Activated naive CD8-positive, alpha-beta T cell treated with anti-CD3 and anti-CD28 coated beads, Interleukin-2, amount 10 ng/mL, durations not matched to agents 7 days and 5 days (primary cell): Measurements from ENCODE around the gene PRSS27. TPM values are rescaled to one million over a fixed set of nuclear protein-coding genes. Genes with fewer than 3 reads are reported as not detected.
"Not testable (repeated sequence)": the region's sequence is repeated elsewhere in the genome, so short reads cannot be mapped to it uniquely, and the experiment has no call there.

ENCODE experiments used
- ATAC-seq: fragments of 150-1000 bp; cut with Tn5 transposase; one replicate; pipeline ENCODE4 v1.10.0; 2021; ENCODE audit warnings: low read depth, moderate library complexity
- POLR2A ChIA-PET: fragments of 350-600 bp; sonication (Branson Sonifier 250); formaldehyde crosslinking; loops from one replicate; lab custom pipeline; 2021; ENCODE audit warnings: antibody characterized with exemption; lab: Charles Lee
- DNase-seq: peaks from one replicate; pipeline ENCODE4 v3.0.0; 2021
- H3K27ac Mint-ChIP-seq: one replicate; pipeline ENCODE4 v1.8.0; 2022; ENCODE audit warnings: mild to moderate bottlenecking, mixed read lengths
- H3K27me3 Mint-ChIP-seq: one replicate; pipeline ENCODE4 v1.8.0; 2022; ENCODE audit warnings: mild to moderate bottlenecking, moderate library complexity, mixed read lengths
- H3K36me3 Mint-ChIP-seq: one replicate; pipeline ENCODE4 v1.8.0; 2021; ENCODE audit warnings: mild to moderate bottlenecking, mixed read lengths
- H3K4me1 Mint-ChIP-seq: one replicate; pipeline ENCODE4 v1.8.0; 2021; ENCODE audit warnings: mixed read lengths
- H3K4me3 Mint-ChIP-seq: one replicate; pipeline ENCODE4 v1.8.0; 2022; ENCODE audit warnings: mild to moderate bottlenecking, moderate library complexity, mixed read lengths
- H3K9me3 Mint-ChIP-seq: one replicate; pipeline ENCODE4 v1.8.0; 2021; ENCODE audit warnings: mixed read lengths
- total RNA-seq, 2 experiments: library from RNA; stranded (reverse); gene quantifications; one replicate each; pipeline ENCODE4 v1.2.3, GENCODE V29; 2021

The PRSS27 gene
- total RNA-seq, 2 experiments from 2014 or later, result 1.9 to 2.2 TPM

DNA sequence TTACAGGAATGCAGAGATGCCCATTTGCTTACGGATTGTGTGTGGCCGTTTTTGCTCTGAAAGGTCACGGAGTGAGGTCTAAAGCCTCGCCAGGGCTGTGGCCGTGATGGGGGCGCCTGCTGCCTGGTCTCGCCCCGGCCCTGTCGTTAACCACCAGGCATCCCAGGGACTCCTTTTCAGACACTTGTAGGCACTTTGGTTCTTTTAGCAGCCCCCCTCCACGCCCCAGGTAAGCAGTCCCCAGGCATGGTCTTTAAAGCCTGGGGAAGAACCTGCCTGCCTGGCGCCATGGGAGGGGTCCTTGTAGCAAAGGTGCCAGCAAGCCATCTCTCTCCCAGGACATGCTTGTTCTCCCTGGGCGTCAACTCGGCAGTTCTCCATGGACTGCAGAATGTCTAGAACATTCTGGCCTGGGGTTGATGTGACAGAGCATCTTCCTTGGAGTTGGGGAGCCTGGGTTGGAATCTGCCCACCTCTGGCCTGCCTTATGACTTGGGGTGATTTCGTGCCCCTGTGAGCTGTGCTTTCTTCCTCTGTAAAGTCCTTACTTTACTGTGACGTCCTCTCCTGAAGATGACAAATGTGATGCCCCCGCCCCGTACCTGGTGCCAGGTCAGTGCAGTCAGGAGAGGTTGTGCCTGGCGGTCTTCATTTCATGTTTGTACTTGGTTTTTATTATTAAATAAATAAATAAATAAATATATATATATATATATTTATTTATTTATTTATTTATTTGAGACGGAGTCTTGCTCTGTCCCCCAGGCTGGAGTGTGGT, 32.3 kb downstream of the PRSS27 start:
- no peak for ATAC-seq
- Mint-ChIP-seq H3K27me3 (no peaks in the 10 kb centered on the region), H3K36me3 (peaks cover 3% of the 10 kb centered on the region), H3K9me3 (no peaks in the 10 kb centered on the region), H3K27ac (peak overlapping the region; percentile 91), H3K4me3 (peak overlapping the region; percentile 82), H3K4me1 (peaks cover 18% of the 10 kb centered on the region)
- peak; percentile 28 for DNase-seq
- POLR2A ChIA-PET, result interaction anchor here (0.7 to 0.9 kb wide), 2 partner anchors 15 to 180 kb away, joined by 3 read pairs; no protein-coding TSS in a partner anchor

DNA sequence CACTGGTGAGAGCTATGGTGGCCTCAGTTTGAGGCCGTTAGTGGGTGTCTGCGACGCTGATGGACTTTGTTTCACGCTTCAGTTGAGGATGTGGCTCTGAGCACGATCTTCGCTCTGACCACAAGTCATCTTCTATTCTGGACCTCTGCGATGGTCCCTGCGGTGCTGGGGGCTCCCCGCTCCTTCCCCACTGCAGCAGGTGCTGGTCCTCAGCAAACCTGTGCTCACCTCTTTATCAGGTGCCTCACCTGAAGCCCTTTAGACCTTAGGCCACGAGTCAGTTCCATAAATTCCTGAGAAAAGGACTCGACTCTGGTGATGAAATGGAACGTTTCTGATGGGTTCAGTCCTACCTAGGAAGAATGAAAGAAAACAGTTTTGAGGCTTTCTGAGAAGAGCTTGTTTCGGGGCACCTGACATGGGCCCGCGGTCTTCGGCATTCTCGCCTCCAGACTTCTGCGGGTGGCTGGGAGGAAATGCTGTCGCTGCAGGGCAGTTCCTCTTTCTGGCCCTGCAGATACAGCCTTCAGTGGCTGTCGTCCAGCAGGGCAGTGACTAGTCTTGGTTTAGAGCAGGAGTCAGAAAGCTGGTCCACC, 33.0 kb downstream of the PRSS27 start:
- Mint-ChIP-seq H3K36me3 (peaks cover 3% of the 10 kb centered on the region), H3K4me1 (peaks cover 20% of the 10 kb centered on the region), H3K9me3 (no peaks in the 10 kb centered on the region), H3K27ac (peak overlapping the region; percentile 91), H3K4me3 (peak overlapping the region; percentile 82), H3K27me3 (no peaks in the 10 kb centered on the region)
- ATAC-seq (no peak), DNase-seq (peak; percentile 48)
- POLR2A ChIA-PET, result interaction anchor here (0.7 to 0.9 kb wide), 2 partner anchors 14 to 181 kb away, joined by 3 read pairs; no protein-coding TSS in a partner anchor

DNA sequence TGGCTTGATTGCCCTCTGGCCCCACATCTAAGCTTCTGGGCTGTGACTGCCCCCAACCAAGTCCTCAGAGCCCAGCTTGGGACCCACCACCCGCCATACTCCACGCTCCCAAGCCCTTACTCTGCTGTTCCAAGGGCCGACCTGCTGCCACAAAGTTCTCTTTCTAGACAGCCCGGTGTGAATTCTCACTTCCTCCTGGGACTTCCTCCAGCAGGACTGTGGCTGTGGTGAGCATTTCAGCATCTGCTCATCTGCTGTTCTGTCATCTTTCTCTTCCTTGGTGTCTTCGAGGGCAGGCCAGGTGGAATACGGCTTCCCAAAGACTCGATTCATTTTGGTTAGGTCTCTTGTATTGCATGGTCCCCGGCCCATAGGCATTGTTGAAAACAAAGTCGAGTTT, 33.9 kb downstream of the PRSS27 start:
- ATAC-seq, DNase-seq, H3K27me3 Mint-ChIP-seq, POLR2A ChIA-PET, H3K36me3 Mint-ChIP-seq, H3K4me3 Mint-ChIP-seq, H3K27ac Mint-ChIP-seq, H3K9me3 Mint-ChIP-seq: not testable (repeated sequence)
- peaks cover 23% of the 10 kb centered on the region for H3K4me1 Mint-ChIP-seq

DNA sequence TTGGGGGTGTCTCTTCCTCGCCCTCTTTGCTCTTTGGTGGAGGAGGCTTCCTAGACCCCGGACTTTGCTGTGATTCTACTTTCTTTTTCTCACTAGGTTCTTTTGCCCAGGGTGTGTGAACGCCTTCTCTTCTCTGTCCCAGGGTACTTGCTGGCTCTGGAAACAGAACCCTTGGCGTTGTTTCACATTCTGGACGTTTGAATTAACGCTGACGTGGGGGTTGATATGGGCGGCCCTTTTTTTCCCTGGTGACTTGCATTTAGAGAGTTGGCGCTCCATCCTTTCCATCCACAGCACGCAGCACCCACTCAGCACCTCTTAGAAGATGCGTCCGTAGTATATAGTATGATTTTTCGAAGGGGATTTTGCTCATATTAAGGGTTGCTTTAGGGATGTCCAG, 37.0 kb downstream of the PRSS27 start:
- ATAC-seq, result not testable (repeated sequence)

DNA sequence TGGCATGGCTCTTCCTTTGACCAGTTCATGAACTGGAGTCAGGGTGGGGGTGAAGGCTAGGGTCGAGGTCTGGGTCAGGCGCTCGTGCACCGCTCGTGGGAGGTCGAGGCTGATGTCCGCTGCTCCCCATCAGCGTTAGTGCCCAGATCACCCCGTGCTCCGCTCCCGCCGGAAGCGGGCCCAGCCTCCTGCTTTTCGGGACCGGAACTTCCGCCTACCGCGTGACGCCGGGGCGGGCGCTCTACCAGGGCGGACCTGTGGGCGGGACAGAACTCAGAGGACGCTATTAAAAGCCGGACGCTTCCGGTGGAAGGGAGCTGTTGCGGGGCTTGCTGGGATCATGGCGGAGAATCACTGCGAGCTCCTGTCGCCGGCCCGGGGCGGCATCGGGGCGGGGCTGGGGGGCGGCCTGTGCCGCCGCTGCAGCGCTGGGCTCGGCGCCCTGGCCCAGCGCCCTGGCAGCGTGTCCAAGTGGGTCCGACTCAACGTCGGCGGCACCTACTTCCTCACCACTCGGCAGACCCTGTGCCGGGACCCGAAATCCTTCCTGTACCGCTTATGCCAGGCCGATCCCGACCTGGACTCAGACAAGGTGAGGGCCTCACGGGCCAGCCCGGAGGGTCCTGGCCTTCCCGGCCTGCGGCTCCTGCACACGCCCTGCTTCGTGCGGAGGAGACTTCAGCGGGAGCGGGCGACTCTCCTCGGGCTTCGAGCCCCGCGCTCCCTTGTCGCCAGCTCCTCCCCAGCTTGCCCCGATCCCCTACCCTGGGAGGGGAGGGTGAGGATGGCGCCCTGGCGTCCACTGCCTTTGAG, 37.6 kb downstream of the PRSS27 start, which contains the start of gene KCTD5:
Gene KCTD5 (plus strand): TSS at position 315 of the 813 bp plus-strand sequence. CDS start 26 bp downstream, at position 341.
- H3K27me3 Mint-ChIP-seq, result no peaks in the 10 kb centered on the region
- peak within 1 kb of the TSS; percentile 97 for H3K4me3 Mint-ChIP-seq
- POLR2A ChIA-PET, result interaction anchor here (0.6 to 2.1 kb wide), 11 partner anchors 9 to 527 kb away, joined by 3 to 24 read pairs (median 3); partner anchors contain the start of genes FLYWCH2, PAQR4 and TRAF7
- DNase-seq (peak; percentile 96), ATAC-seq (peak; percentile 87)
- H3K9me3 Mint-ChIP-seq, result no peaks in the 10 kb centered on the region
- peaks cover 19% of the 10 kb centered on the region for H3K4me1 Mint-ChIP-seq
- H3K36me3 Mint-ChIP-seq, result peaks cover 3% of the 10 kb centered on the region
- peak within 1 kb of the TSS; percentile 93 for H3K27ac Mint-ChIP-seq

More for the DNA sequence above, 37.0 kb downstream of the PRSS27 start:
- Mint-ChIP-seq H3K4me3 (peak overlapping the region; percentile 97), H3K4me1 (peaks cover 21% of the 10 kb centered on the region), H3K27ac (peak overlapping the region; percentile 82)
- POLR2A ChIA-PET, result interaction anchor here (1.1 to 2.1 kb wide), 4 partner anchors 10 to 200 kb away, joined by 3 to 24 read pairs (median 4); partner anchors contain the start of gene FLYWCH2
- not testable (repeated sequence) for DNase-seq, H3K27me3 Mint-ChIP-seq, H3K36me3 Mint-ChIP-seq, H3K9me3 Mint-ChIP-seq

DNA sequence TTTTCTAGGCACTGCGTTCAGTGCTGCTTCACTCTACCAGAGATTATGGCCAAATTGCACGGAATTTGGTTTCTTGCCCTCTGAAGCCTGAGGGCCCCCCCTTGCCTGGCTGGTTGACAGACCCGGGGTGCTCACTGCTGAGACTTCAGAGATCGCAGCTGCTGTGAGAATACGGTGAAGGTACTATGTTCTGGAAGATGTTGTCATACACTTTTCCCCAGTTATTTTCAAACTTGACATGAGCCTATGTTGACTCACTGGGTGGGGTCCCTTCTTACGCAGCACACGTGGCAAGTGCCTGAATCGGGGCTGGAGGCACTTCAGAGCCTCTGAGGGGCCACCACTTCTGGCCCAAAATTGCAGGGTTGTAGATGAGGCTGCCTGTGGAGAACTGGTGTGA, 39.7 kb downstream of the PRSS27 start:
- POLR2A ChIA-PET, H3K4me1 Mint-ChIP-seq, H3K36me3 Mint-ChIP-seq, H3K27me3 Mint-ChIP-seq, DNase-seq, ATAC-seq, H3K4me3 Mint-ChIP-seq, H3K9me3 Mint-ChIP-seq, H3K27ac Mint-ChIP-seq: not testable (repeated sequence)

DNA sequence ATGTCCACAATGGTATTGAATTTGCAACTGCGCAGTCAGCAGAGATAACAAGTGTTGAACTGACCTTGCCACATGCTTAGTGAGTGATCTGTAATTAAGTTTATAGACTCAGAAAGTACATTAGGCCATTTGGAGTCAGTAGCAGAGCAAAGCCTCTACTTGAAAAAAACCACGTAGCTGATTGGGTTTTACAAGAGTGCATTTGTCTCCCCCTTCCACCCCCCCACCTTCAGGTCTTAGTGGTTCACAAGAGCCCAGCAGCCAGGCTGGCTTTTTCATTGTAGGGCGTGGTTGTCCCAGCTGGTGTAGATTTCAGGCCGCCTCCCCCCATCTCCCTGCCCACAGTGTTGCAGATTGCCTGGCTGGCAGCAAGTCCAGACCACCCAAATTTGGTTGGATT, 40.1 kb downstream of the PRSS27 start:
- H3K4me1 Mint-ChIP-seq, H3K9me3 Mint-ChIP-seq, POLR2A ChIA-PET, ATAC-seq, H3K27me3 Mint-ChIP-seq, DNase-seq, H3K27ac Mint-ChIP-seq, H3K36me3 Mint-ChIP-seq, H3K4me3 Mint-ChIP-seq: not testable (repeated sequence)

DNA sequence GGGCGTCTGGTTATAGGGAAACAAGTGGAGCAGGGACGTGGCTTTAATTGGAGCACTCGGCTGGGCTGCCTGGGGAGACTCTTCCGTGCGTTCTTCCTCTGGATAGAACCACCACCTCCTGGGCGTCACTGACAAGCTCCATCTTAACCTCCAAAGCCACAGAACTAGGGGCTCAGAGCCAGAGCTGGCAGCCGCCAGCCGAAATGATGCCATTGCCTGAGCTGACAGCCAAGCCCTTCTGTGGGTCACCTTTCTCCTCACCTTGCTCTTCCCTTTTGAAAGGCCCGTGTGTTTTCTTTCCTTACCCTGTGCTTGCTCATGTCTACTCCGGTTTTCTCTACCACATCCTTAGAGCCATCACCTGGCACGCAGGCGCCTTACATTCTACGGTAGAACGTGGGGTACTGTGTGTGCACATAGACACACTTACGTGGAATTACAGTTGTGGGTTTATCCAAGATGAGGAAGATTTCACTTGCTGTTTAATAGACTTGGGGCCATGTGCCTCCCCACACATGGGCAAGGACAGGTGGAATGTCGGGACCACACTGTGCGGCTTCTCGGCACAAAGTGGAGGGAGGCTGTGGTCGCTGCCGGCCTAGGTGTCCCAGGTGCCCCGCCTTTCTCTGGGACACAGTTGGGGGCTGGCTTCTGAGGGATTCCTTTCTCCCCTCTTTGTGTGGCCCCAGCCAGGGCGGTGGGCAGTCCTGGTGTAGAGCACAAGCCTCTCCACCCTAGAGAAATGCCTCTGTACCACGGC, 41.6 kb downstream of the PRSS27 start:
- H3K27ac Mint-ChIP-seq, H3K27me3 Mint-ChIP-seq, H3K36me3 Mint-ChIP-seq, DNase-seq, H3K9me3 Mint-ChIP-seq, ATAC-seq, H3K4me3 Mint-ChIP-seq, POLR2A ChIA-PET: not testable (repeated sequence)
- peaks cover 10% of the 10 kb centered on the region for H3K4me1 Mint-ChIP-seq

DNA sequence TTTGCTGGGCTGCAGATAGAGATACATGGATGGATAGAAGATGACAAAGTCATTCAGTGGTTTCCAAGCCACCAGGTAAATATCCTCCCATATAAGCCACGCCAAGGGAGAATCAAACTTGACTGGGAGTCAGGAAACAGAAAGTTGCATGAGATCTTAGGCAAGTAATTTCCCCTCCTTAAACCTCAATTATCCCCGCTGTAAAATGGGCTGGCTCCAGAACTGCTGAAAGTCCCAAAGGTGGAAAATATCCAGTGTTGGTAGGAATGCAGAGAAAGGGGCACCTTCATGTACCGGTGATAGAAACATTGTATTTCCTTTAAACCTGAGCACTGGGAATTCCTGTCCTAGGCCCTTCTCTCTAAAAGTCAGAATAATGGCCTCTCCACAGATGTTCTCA, 43.1 kb downstream of the PRSS27 start:
- ATAC-seq, H3K36me3 Mint-ChIP-seq, H3K27me3 Mint-ChIP-seq, H3K4me3 Mint-ChIP-seq, DNase-seq, POLR2A ChIA-PET, H3K4me1 Mint-ChIP-seq, H3K27ac Mint-ChIP-seq, H3K9me3 Mint-ChIP-seq: not testable (repeated sequence)

DNA sequence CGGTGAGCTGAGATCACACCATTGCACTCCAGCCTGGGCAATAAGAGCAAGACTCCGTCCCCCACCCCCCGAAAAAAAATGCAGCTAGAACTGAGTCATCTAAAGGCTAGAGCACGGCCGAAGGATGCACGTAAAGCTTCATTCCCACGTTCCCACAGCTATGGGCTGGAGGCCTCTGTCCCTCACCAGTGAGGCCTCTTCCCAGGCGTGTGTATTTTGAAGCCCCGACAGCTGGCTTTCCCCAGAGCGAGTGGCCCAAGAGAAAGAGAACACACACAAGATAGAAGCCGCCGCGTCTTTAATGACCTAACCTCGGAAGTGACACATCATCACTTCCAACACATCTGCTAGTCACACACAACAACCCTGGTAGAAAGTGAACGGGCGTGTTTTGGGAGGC, 44.3 kb downstream of the PRSS27 start:
- H3K9me3 Mint-ChIP-seq, result no peaks in the 10 kb centered on the region

DNA sequence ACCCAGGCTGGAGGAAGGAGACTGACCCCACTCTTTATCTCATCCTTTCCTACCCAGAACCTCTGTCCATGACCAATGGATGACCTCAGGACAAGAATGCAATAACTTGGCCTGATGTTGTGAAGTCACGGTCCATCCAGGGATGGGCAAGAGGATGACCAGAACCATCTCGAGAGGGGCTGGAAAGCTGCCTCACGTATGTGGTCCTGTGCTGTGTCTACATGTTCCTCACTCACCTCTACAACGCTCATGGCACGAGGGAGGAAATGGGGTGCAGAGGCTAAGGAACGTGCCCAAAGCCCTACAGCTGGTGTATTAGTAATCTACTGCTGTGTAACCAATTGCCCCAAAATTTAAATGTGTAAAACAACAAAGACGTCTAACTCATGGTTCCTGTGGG, 45.0 kb downstream of the PRSS27 start:
- POLR2A ChIA-PET, result interaction anchor here (0.6 kb wide), 1 partner anchor 524 kb away, joined by 3 read pairs; no protein-coding TSS in a partner anchor
- no peak overlapping the region for H3K4me3 Mint-ChIP-seq

More for the DNA sequence above, 44.3 kb downstream of the PRSS27 start:
- H3K27me3 Mint-ChIP-seq, result no peaks in the 10 kb centered on the region
- H3K36me3 Mint-ChIP-seq, result no peaks in the 10 kb centered on the region
- no peak overlapping the region for H3K27ac Mint-ChIP-seq
- ATAC-seq, result no peak
- POLR2A ChIA-PET, result interaction anchor here (0.6 kb wide), 2 partner anchors 363 to 523 kb away, joined by 3 to 4 read pairs; no protein-coding TSS in a partner anchor
- peaks cover 9% of the 10 kb centered on the region for H3K4me1 Mint-ChIP-seq
- DNase-seq, result no peak
- H3K4me3 Mint-ChIP-seq, result no peak overlapping the region

More for the DNA sequence above, 45.0 kb downstream of the PRSS27 start:
- DNase-seq, result no peak
- H3K27ac Mint-ChIP-seq, result no peak overlapping the region
- ATAC-seq, result no peak
- H3K27me3 Mint-ChIP-seq, result no peaks in the 10 kb centered on the region
- H3K9me3 Mint-ChIP-seq, result no peaks in the 10 kb centered on the region
- no peaks in the 10 kb centered on the region for H3K36me3 Mint-ChIP-seq
- peaks cover 14% of the 10 kb centered on the region for H3K4me1 Mint-ChIP-seq
